Adrenal gland (tissue), 5 donors: Measurements from ENCODE around the gene FAM83D.

Experiments used
- CTCF ChIP-seq, 6 experiments: fragments of 450-650 bp in 4 of 6; fragments of 200-600 bp in 2 of 6; sonication (generic) in 1 of 6; IDR thresholded peaks; 1 replicate in 5 of 6; 2 replicates in 1 of 6; pipeline versions ENCODE4 v1.5.1 to v1.8.0; 2016 to 2021; ENCODE audit warnings: antibody characterized with exemption in 6 of 6, mild to moderate bottlenecking in 2 of 6, moderate library complexity in 1 of 6
- POLR2A ChIP-seq, 2 donors: fragments of 450-650 bp; IDR thresholded peaks; one replicate each; pipeline ENCODE4 v1.6.1; 2017; ENCODE audit warnings: antibody characterized with exemption in 2 of 2, mild to moderate bottlenecking in 2 of 2, moderate library complexity in 1 of 2
- donor health status: DM: no; HTN: no; CAD: no.

- TF ChIP-seq CTCF (IDR thresholded peaks at IDR 0.05) = no peak
- TF ChIP-seq POLR2A (IDR thresholded peaks at IDR 0.05) = no peak
These were observed 31.8 kb downstream of the FAM83D start for GRCh38 chr20:38957915-38958485.
